Activated T-helper 17 cell treated with anti-CD3 and anti-CD28 coated beads, Interleukin-2, amount 50 U/mL, for 72 hours (primary cell): Measurements from ENCODE around the gene BMP6. TPM values are rescaled to one million over a fixed set of nuclear protein-coding genes. Genes with fewer than 3 reads are reported as not detected.
"Not testable (repeated sequence)": the region's sequence is repeated elsewhere in the genome, so short reads cannot be mapped to it uniquely, and the experiment has no call there.

Experiments
- ATAC-seq: fragments of 150-1000 bp; cut with Tn5 transposase; replicated peaks from 2 replicates; pipeline ENCODE4 v1.10.0; 2021; ENCODE audit warnings: mild to moderate bottlenecking, moderate library complexity
- H3K27ac Mint-ChIP-seq: one replicate; pipeline ENCODE4 v1.8.0; 2022; ENCODE audit warnings: mixed read lengths
- H3K27me3 Mint-ChIP-seq: one replicate; pipeline ENCODE4 v1.8.0; 2022; ENCODE audit warnings: mixed read lengths
- H3K36me3 Mint-ChIP-seq: one replicate; pipeline ENCODE4 v1.8.0; 2022; ENCODE audit warnings: low read depth, mild to moderate bottlenecking, mixed read lengths
- H3K4me1 Mint-ChIP-seq: one replicate; pipeline ENCODE4 v1.8.0; 2022; ENCODE audit warnings: mixed read lengths
- H3K4me3 Mint-ChIP-seq: one replicate; pipeline ENCODE4 v1.8.0; 2022; ENCODE audit warnings: mild to moderate bottlenecking, mixed read lengths
- H3K9me3 Mint-ChIP-seq: one replicate; pipeline ENCODE4 v1.8.0; 2022; ENCODE audit warnings: mixed read lengths
- total RNA-seq, 2 donors: library from RNA; stranded (reverse); gene quantifications; one replicate each; pipeline ENCODE4 v1.2.3, GENCODE V29; 2022

BMP6 gene
- total RNA-seq, 2 donors from 2014 or later = 0.21 TPM; not detected in 1

- H3K36me3 Mint-ChIP-seq = no peaks in the 10 kb centered on the region
- H3K4me3 Mint-ChIP-seq = no peak overlapping the region
- no peak for ATAC-seq
- peaks cover 22% of the 10 kb centered on the region for H3K27me3 Mint-ChIP-seq
- peaks cover 4% of the 10 kb centered on the region for H3K4me1 Mint-ChIP-seq
- H3K27ac Mint-ChIP-seq = no peak overlapping the region
- H3K9me3 Mint-ChIP-seq = no peaks in the 10 kb centered on the region
Observed at GRCh38 chr6:7806711-7807110, 80.8 kb downstream of the BMP6 start.

GRCh38 chr6:7809346-7809745 lies 83.4 kb downstream of the BMP6 start:
- H3K4me3 Mint-ChIP-seq = no peak overlapping the region

GRCh38 chr6:7811441-7811840 lies 85.5 kb downstream of the BMP6 start:
- no peaks in the 10 kb centered on the region for H3K36me3 Mint-ChIP-seq
- no peaks in the 10 kb centered on the region for H3K9me3 Mint-ChIP-seq
- no peak for ATAC-seq
- no peak overlapping the region for H3K27ac Mint-ChIP-seq
- H3K4me3 Mint-ChIP-seq = no peak overlapping the region
- H3K27me3 Mint-ChIP-seq = peaks cover 25% of the 10 kb centered on the region
- no peaks in the 10 kb centered on the region for H3K4me1 Mint-ChIP-seq

More at GRCh38 chr6:7809346-7809745, 83.4 kb downstream of the BMP6 start:
- Mint-ChIP-seq H3K36me3 (no peaks in the 10 kb centered on the region), H3K9me3 (no peaks in the 10 kb centered on the region), H3K27ac (no peak overlapping the region), H3K4me1 (no peaks in the 10 kb centered on the region), H3K27me3 (peaks cover 26% of the 10 kb centered on the region)
- no peak for ATAC-seq

GRCh38 chr6:7812623-7813022 lies 86.7 kb downstream of the BMP6 start:
- Mint-ChIP-seq H3K9me3 (no peaks in the 10 kb centered on the region), H3K4me1 (no peaks in the 10 kb centered on the region), H3K4me3 (no peak overlapping the region), H3K27me3 (peaks cover 27% of the 10 kb centered on the region), H3K27ac (no peak overlapping the region), H3K36me3 (no peaks in the 10 kb centered on the region)
- ATAC-seq = no peak

GRCh38 chr6:7813193-7813592 lies 87.3 kb downstream of the BMP6 start:
- no peak for ATAC-seq
- no peaks in the 10 kb centered on the region for H3K36me3 Mint-ChIP-seq
- H3K9me3 Mint-ChIP-seq = no peaks in the 10 kb centered on the region

GRCh38 chr6:7813704-7814103 lies 87.8 kb downstream of the BMP6 start:
- H3K36me3 Mint-ChIP-seq = no peaks in the 10 kb centered on the region
- H3K4me1 Mint-ChIP-seq = no peaks in the 10 kb centered on the region
- no peak overlapping the region for H3K27ac Mint-ChIP-seq
- H3K4me3 Mint-ChIP-seq = no peak overlapping the region
- H3K9me3 Mint-ChIP-seq = no peaks in the 10 kb centered on the region
- H3K27me3 Mint-ChIP-seq = peaks cover 28% of the 10 kb centered on the region
- ATAC-seq = no peak

More at GRCh38 chr6:7813193-7813592, 87.3 kb downstream of the BMP6 start:
- Mint-ChIP-seq H3K27me3 (peaks cover 26% of the 10 kb centered on the region), H3K4me3 (no peak overlapping the region), H3K27ac (no peak overlapping the region), H3K4me1 (no peaks in the 10 kb centered on the region)

GRCh38 chr6:7815716-7816115 lies 89.8 kb downstream of the BMP6 start:
- Mint-ChIP-seq H3K9me3 (no peaks in the 10 kb centered on the region), H3K27me3 (peaks cover 25% of the 10 kb centered on the region), H3K36me3 (no peaks in the 10 kb centered on the region), H3K4me1 (no peaks in the 10 kb centered on the region), H3K4me3 (no peak overlapping the region), H3K27ac (no peak overlapping the region)
- no peak for ATAC-seq

- not testable (repeated sequence) for H3K9me3 Mint-ChIP-seq
Observed at GRCh38 chr6:7817184-7817583, 91.3 kb downstream of the BMP6 start.

GRCh38 chr6:7818257-7819214 lies 92.6 kb downstream of the BMP6 start:
- Mint-ChIP-seq H3K27me3 (peaks cover 32% of the 10 kb centered on the region), H3K4me1 (no peaks in the 10 kb centered on the region), H3K27ac (no peak overlapping the region), H3K9me3 (no peaks in the 10 kb centered on the region), H3K36me3 (no peaks in the 10 kb centered on the region), H3K4me3 (no peak overlapping the region)
- ATAC-seq = no peak

More at GRCh38 chr6:7817184-7817583, 91.3 kb downstream of the BMP6 start:
- H3K4me1 Mint-ChIP-seq, ATAC-seq, H3K4me3 Mint-ChIP-seq, H3K36me3 Mint-ChIP-seq, H3K27ac Mint-ChIP-seq: not testable (repeated sequence)
- peaks cover 24% of the 10 kb centered on the region for H3K27me3 Mint-ChIP-seq

GRCh38 chr6:7819431-7820015 lies 93.6 kb downstream of the BMP6 start:
- Mint-ChIP-seq H3K9me3 (no peaks in the 10 kb centered on the region), H3K4me3 (no peak overlapping the region), H3K27ac (no peak overlapping the region), H3K4me1 (no peaks in the 10 kb centered on the region), H3K27me3 (peaks cover 31% of the 10 kb centered on the region), H3K36me3 (no peaks in the 10 kb centered on the region)
- no peak for ATAC-seq

- no peaks in the 10 kb centered on the region for H3K4me1 Mint-ChIP-seq
- peaks cover 33% of the 10 kb centered on the region for H3K27me3 Mint-ChIP-seq
- no peaks in the 10 kb centered on the region for H3K9me3 Mint-ChIP-seq
- no peaks in the 10 kb centered on the region for H3K36me3 Mint-ChIP-seq
- H3K4me3 Mint-ChIP-seq = no peak overlapping the region
- H3K27ac Mint-ChIP-seq = no peak overlapping the region
- no peak for ATAC-seq
Observed at GRCh38 chr6:7820288-7820835, 94.5 kb downstream of the BMP6 start.

- Mint-ChIP-seq H3K4me3 (no peak overlapping the region), H3K27ac (no peak overlapping the region), H3K27me3 (peaks cover 32% of the 10 kb centered on the region), H3K4me1 (no peaks in the 10 kb centered on the region), H3K36me3 (no peaks in the 10 kb centered on the region), H3K9me3 (no peaks in the 10 kb centered on the region)
- no peak for ATAC-seq
Observed at GRCh38 chr6:7821426-7821825, 95.5 kb downstream of the BMP6 start.

GRCh38 chr6:7823552-7823951 lies 97.7 kb downstream of the BMP6 start:
- no peak overlapping the region for H3K4me3 Mint-ChIP-seq
- no peak overlapping the region for H3K27ac Mint-ChIP-seq
- H3K9me3 Mint-ChIP-seq = no peaks in the 10 kb centered on the region
- no peaks in the 10 kb centered on the region for H3K36me3 Mint-ChIP-seq
- H3K4me1 Mint-ChIP-seq = no peaks in the 10 kb centered on the region
- H3K27me3 Mint-ChIP-seq = peaks cover 34% of the 10 kb centered on the region
- no peak for ATAC-seq

GRCh38 chr6:7825986-7826385 lies 100.1 kb downstream of the BMP6 start:
- Mint-ChIP-seq H3K27me3 (peaks cover 35% of the 10 kb centered on the region), H3K9me3 (peaks cover 2% of the 10 kb centered on the region), H3K27ac (no peak overlapping the region), H3K4me3 (no peak overlapping the region), H3K36me3 (no peaks in the 10 kb centered on the region), H3K4me1 (no peaks in the 10 kb centered on the region)
- ATAC-seq = no peak

GRCh38 chr6:7827142-7827541 lies 101.2 kb downstream of the BMP6 start:
- Mint-ChIP-seq H3K4me1 (no peaks in the 10 kb centered on the region), H3K36me3 (no peaks in the 10 kb centered on the region), H3K27ac (no peak overlapping the region), H3K27me3 (peaks cover 40% of the 10 kb centered on the region), H3K9me3 (peaks cover 3% of the 10 kb centered on the region), H3K4me3 (no peak overlapping the region)
- no peak for ATAC-seq
